SK-N-SH treated with all-trans-retinoic acid at 6 μM for 48 hours (cell line): ENCODE measurements around the gene ABI3BP.
A peak's percentile ranks its signal among the peaks of the same experiment; 100 is the strongest.
"Not testable (repeated sequence)": the region's sequence is repeated elsewhere in the genome, so short reads cannot be mapped to it uniquely, and the experiment has no call there.

Experiments used
- ATAC-seq: fragments of 200-7000 bp; cut with Tn5 transposase; 3 replicates; pipeline ENCODE4 v1.9.1; 2020; ENCODE audit warnings: mild to moderate bottlenecking, moderate library complexity
- ARNTL ChIP-seq: fragments of 450-650 bp; formaldehyde crosslinking; IDR thresholded peaks from 2 replicates; pipeline ENCODE4 v1.5.0; 2020; ENCODE audit warnings: low read depth, mild to moderate bottlenecking, moderate library complexity, borderline replicate concordance
- BACH2 ChIP-seq: fragments of 250-450 bp; sonication (Bioruptor Pico); IDR thresholded peaks from 2 replicates; pipeline ENCODE4 v1.9.0; 2021; ENCODE audit warnings: mild to moderate bottlenecking, borderline replicate concordance
- ESRRG ChIP-seq: fragments of 250-450 bp; sonication (Bioruptor Pico); IDR thresholded peaks from 2 replicates; pipeline ENCODE4 v1.6.1; 2021; ENCODE audit warnings: mild to moderate bottlenecking
- GLIS3 ChIP-seq: fragments of 250-450 bp; sonication (Bioruptor Pico); IDR thresholded peaks from 2 replicates; pipeline ENCODE4 v1.5.0; 2020; ENCODE audit warnings: mild to moderate bottlenecking, moderate library complexity
- ISL1 ChIP-seq: fragments of 250-450 bp; sonication (Bioruptor Pico); IDR thresholded peaks from 2 replicates; pipeline ENCODE4 v2.1.2; 2022; ENCODE audit warnings: mild to moderate bottlenecking, moderate library complexity
- OSR1 ChIP-seq: fragments of 250-450 bp; sonication (Bioruptor Pico); IDR thresholded peaks from 2 replicates; pipeline ENCODE4 v1.8.0; 2022; ENCODE audit warnings: moderate library complexity, mild to moderate bottlenecking, inconsistent platforms
- PPARA ChIP-seq: fragments of 250-450 bp; sonication (Bioruptor Pico); IDR thresholded peaks from 2 replicates; pipeline ENCODE4 v1.5.0; 2020; ENCODE audit warnings: mild to moderate bottlenecking, borderline replicate concordance
- RARB ChIP-seq: fragments of 250-450 bp; sonication (Bioruptor Pico); IDR thresholded peaks from 2 replicates; pipeline ENCODE4 v1.8.0; 2021; ENCODE audit warnings: mild to moderate bottlenecking, moderate library complexity
- SNAI2 ChIP-seq: fragments of 250-450 bp; sonication (Bioruptor Pico); IDR thresholded peaks from 2 replicates; pipeline ENCODE4 v1.5.0; 2020; ENCODE audit warnings: mild to moderate bottlenecking, moderate library complexity
- TOX ChIP-seq: fragments of 250-450 bp; sonication (Bioruptor Pico); IDR thresholded peaks from 2 replicates; pipeline ENCODE4 v1.8.0; 2021; ENCODE audit warnings: mild to moderate bottlenecking, moderate library complexity, borderline replicate concordance
- ZC3H10 ChIP-seq: fragments of 250-450 bp; sonication (Bioruptor Pico); IDR thresholded peaks from 2 replicates; pipeline ENCODE4 v1.5.1; 2021; ENCODE audit warnings: mild to moderate bottlenecking, moderate library complexity
- ZFP3 ChIP-seq: fragments of 250-450 bp; sonication (Bioruptor Pico); IDR thresholded peaks from 2 replicates; pipeline ENCODE4 v1.5.0; 2020; ENCODE audit warnings: mild to moderate bottlenecking, moderate library complexity
- ZFP30 ChIP-seq: fragments of 450-650 bp; formaldehyde crosslinking; IDR thresholded peaks from 2 replicates; pipeline ENCODE4 v1.5.0; 2022; ENCODE audit warnings: mild to moderate bottlenecking, moderate library complexity
- ZNF565 ChIP-seq: fragments of 450-650 bp; formaldehyde crosslinking; conservative IDR thresholded peaks from 2 replicates; pipeline ENCODE4 v1.5.0; 2020; ENCODE audit warnings: low read depth, mild to moderate bottlenecking, moderate library complexity
- ZNF70 ChIP-seq: fragments of 450-650 bp; formaldehyde crosslinking; IDR thresholded peaks from 2 replicates; pipeline ENCODE4 v1.5.0; 2020; ENCODE audit warnings: mild to moderate bottlenecking, moderate library complexity
- ZNF8 ChIP-seq: fragments of 450-650 bp; formaldehyde crosslinking; IDR thresholded peaks from 2 replicates; pipeline ENCODE4 v1.5.0; 2020; ENCODE audit warnings: mild to moderate bottlenecking, moderate library complexity
- TF ChIP-seq, protein P1 (sequence below): fragments of 250-450 bp; sonication (Bioruptor Pico); IDR thresholded peaks from 2 replicates; pipeline ENCODE4 v1.5.0; 2020; ENCODE audit warnings: mild to moderate bottlenecking, moderate library complexity
- TF ChIP-seq, protein P2 (sequence below): fragments of 250-450 bp; sonication (Bioruptor Pico); IDR thresholded peaks from 2 replicates; pipeline ENCODE4 v1.8.0; 2021; ENCODE audit warnings: low read depth, mild to moderate bottlenecking, moderate library complexity, borderline replicate concordance
- TF ChIP-seq, protein P3 (sequence below): fragments of 250-450 bp; sonication (Bioruptor Pico); IDR thresholded peaks from 2 replicates; pipeline ENCODE4 v1.8.0; 2020; ENCODE audit warnings: mild to moderate bottlenecking, moderate library complexity, borderline replicate concordance
- TF ChIP-seq, protein P4 (sequence below): fragments of 250-450 bp; sonication (Bioruptor Pico); IDR thresholded peaks from 2 replicates; pipeline ENCODE4 v1.5.1; 2021; ENCODE audit warnings: mild to moderate bottlenecking, moderate library complexity

The ABI3BP gene

DNA sequence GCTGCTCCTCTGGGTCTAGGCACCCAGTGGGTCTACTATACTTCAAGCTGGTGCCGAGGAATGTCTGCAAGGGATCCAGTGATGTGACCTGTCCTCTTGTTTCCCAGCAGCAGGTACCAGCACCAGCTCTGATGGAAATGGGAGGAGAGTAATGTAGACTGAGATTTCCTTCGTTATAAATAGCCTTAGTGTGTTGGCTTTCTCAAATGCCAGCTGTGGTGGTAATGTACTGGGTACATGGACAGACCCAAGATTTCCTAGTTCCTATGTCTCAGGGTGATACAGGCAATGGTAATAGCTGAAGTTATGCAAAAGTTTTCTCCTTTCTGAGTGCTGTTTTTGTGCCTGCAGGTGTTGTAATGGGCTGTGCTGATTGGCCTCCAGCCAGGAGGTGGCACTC is 33.0 kb upstream of the ABI3BP start:
- TF ChIP-seq RARB (CRISPR knock-in tag) (no peak), BACH2 (no peak), ISL1 (CRISPR knock-in tag) (no peak), ZNF70 (CRISPR knock-in tag) (no peak), ZFP30 (CRISPR knock-in tag) (no peak)
- no peak for ATAC-seq

DNA sequence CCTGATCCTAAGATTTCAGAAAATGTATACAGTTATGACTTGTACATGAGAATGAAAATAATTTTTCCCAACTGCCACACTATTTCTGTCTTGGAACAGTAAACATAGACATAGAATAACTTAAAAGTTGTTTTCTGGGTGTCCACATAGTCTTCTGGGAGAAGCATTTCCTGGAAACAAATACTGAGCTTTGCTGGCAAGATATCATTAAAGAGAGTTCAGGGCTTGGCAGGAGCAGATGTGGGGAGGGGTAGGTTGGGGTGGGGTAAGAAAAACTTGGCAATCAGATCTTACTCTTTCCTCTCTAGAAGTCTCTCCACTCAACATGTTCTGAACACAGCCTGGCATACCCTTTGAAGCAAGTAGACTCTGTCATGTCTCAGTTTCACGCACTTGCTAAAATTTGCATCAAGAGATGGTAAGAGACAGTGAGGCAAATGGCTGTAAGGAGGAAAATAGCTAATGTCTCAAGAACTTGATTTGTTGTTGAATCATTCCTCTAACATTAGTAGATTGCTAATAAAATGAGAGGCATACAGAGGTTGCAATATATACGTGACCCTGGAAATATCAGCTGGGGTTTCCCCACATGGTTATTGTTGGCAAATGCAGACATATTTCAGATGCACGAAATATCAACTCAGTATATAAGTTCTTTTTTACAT is 27.3 kb upstream of the ABI3BP start:
- no peak for ATAC-seq
- TF ChIP-seq, protein P1, sequence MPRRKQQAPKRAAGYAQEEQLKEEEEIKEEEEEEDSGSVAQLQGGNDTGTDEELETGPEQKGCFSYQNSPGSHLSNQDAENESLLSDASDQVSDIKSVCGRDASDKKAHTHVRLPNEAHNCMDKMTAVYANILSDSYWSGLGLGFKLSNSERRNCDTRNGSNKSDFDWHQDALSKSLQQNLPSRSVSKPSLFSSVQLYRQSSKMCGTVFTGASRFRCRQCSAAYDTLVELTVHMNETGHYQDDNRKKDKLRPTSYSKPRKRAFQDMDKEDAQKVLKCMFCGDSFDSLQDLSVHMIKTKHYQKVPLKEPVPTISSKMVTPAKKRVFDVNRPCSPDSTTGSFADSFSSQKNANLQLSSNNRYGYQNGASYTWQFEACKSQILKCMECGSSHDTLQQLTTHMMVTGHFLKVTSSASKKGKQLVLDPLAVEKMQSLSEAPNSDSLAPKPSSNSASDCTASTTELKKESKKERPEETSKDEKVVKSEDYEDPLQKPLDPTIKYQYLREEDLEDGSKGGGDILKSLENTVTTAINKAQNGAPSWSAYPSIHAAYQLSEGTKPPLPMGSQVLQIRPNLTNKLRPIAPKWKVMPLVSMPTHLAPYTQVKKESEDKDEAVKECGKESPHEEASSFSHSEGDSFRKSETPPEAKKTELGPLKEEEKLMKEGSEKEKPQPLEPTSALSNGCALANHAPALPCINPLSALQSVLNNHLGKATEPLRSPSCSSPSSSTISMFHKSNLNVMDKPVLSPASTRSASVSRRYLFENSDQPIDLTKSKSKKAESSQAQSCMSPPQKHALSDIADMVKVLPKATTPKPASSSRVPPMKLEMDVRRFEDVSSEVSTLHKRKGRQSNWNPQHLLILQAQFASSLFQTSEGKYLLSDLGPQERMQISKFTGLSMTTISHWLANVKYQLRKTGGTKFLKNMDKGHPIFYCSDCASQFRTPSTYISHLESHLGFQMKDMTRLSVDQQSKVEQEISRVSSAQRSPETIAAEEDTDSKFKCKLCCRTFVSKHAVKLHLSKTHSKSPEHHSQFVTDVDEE (CRISPR knock-in tag) = no peak
- TF ChIP-seq BACH2 (no peak), ZNF70 (CRISPR knock-in tag) (no peak)

DNA sequence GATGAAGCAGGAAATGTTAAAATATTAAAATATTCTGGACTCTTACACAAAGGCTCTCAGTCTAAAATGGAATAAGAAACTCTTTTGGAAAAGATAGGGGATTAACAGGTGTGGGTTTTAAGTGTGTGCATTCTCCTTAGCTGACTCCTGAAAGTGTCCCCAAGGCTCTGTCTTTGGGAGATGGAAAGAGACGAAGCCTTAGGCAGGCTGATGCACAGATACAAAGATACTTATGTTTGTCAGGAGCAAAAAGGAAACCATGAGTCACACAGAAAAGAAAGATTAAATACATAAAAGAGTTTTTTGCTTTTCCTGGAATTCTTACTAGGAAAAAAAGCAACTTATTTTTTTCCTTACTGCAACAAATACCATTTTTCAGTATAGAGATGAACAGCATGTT is 23.8 kb upstream of the ABI3BP start:
- TF ChIP-seq ZFP30 (CRISPR knock-in tag) = no peak
- TF ChIP-seq OSR1 = no peak
- TF ChIP-seq, protein P1 (CRISPR knock-in tag) = no peak
- TF ChIP-seq PPARA (CRISPR knock-in tag) = no peak
- no peak for TF ChIP-seq ARNTL (CRISPR knock-in tag)
- TF ChIP-seq SNAI2 (CRISPR knock-in tag) = no peak
- no peak for TF ChIP-seq ZNF70 (CRISPR knock-in tag)
- no peak for TF ChIP-seq ISL1 (CRISPR knock-in tag)
- TF ChIP-seq ZNF565 (CRISPR knock-in tag) = no peak
- ATAC-seq = peak; percentile 64; the same call in 2 of the 3 replicates

DNA sequence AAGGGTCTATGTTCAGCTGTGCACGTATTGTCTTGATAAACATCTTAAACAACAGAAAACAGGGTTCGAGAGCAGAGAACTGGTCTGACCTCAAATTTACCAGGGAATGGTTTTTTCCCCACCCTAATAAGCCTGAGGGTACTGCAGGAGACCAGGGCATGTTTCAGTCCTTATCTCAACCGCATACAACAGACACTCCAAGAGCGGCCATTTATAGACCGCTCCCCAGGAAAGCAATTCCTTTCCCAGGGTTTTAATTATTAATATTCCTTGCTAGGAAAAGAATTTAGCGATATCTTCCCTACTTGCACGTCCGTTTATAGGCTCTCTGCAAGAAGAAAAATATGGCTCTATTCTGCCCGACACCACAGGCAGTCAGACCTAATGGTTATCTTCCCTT is 19.1 kb upstream of the ABI3BP start:
- not testable (repeated sequence) for ATAC-seq

DNA sequence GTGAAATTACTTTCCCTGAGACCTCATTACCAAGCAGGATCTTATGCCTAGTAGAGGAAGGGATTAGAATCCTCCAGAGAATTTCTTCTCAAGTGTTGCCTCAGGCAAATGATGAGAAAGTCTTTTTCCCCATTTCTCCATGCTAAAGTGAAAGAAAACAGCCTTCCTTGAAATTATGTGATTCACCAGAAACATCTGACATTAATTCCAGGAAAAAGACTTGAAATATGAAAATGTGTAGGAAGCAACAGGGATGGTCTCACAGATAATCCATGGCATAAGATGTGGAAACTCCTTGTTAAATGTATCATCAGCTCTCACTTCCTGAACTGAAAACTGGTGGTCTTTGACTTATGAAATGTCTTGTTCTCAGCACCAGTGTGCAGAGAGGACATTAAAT is 17.9 kb upstream of the ABI3BP start:
- no peak for ATAC-seq
- TF ChIP-seq, protein P2, sequence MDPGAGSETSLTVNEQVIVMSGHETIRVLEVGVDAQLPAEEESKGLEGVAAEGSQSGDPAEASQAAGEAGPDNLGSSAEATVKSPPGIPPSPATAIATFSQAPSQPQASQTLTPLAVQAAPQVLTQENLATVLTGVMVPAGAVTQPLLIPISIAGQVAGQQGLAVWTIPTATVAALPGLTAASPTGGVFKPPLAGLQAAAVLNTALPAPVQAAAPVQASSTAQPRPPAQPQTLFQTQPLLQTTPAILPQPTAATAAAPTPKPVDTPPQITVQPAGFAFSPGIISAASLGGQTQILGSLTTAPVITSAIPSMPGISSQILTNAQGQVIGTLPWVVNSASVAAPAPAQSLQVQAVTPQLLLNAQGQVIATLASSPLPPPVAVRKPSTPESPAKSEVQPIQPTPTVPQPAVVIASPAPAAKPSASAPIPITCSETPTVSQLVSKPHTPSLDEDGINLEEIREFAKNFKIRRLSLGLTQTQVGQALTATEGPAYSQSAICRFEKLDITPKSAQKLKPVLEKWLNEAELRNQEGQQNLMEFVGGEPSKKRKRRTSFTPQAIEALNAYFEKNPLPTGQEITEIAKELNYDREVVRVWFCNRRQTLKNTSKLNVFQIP (CRISPR knock-in tag) = no peak
- no peak for TF ChIP-seq PPARA (CRISPR knock-in tag)
- no peak for TF ChIP-seq ZNF8 (CRISPR knock-in tag)
- TF ChIP-seq ARNTL (CRISPR knock-in tag) = no peak
- no peak for TF ChIP-seq ZFP3
- no peak for TF ChIP-seq ZNF70 (CRISPR knock-in tag)
- TF ChIP-seq, protein P3, sequence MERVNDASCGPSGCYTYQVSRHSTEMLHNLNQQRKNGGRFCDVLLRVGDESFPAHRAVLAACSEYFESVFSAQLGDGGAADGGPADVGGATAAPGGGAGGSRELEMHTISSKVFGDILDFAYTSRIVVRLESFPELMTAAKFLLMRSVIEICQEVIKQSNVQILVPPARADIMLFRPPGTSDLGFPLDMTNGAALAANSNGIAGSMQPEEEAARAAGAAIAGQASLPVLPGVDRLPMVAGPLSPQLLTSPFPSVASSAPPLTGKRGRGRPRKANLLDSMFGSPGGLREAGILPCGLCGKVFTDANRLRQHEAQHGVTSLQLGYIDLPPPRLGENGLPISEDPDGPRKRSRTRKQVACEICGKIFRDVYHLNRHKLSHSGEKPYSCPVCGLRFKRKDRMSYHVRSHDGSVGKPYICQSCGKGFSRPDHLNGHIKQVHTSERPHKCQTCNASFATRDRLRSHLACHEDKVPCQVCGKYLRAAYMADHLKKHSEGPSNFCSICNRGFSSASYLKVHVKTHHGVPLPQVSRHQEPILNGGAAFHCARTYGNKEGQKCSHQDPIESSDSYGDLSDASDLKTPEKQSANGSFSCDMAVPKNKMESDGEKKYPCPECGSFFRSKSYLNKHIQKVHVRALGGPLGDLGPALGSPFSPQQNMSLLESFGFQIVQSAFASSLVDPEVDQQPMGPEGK (CRISPR knock-in tag) = no peak
- no peak for TF ChIP-seq TOX (CRISPR knock-in tag)
- no peak for TF ChIP-seq GLIS3 (CRISPR knock-in tag)
- no peak for TF ChIP-seq OSR1
- no peak for TF ChIP-seq ESRRG (CRISPR knock-in tag)
- TF ChIP-seq SNAI2 (CRISPR knock-in tag) = no peak
- TF ChIP-seq, protein P1 (CRISPR knock-in tag) = no peak
- TF ChIP-seq ZNF565 (CRISPR knock-in tag) = no peak
- TF ChIP-seq, protein P4, sequence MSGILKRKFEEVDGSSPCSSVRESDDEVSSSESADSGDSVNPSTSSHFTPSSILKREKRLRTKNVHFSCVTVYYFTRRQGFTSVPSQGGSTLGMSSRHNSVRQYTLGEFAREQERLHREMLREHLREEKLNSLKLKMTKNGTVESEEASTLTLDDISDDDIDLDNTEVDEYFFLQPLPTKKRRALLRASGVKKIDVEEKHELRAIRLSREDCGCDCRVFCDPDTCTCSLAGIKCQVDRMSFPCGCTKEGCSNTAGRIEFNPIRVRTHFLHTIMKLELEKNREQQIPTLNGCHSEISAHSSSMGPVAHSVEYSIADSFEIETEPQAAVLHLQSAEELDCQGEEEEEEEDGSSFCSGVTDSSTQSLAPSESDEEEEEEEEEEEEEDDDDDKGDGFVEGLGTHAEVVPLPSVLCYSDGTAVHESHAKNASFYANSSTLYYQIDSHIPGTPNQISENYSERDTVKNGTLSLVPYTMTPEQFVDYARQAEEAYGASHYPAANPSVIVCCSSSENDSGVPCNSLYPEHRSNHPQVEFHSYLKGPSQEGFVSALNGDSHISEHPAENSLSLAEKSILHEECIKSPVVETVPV (CRISPR knock-in tag) = no peak
- no peak for TF ChIP-seq ISL1 (CRISPR knock-in tag)
- TF ChIP-seq ZC3H10 (CRISPR knock-in tag) = no peak
